ENCODE measurements around the gene CHAMP1. TPM values are rescaled to one million over a fixed set of nuclear protein-coding genes. Genes with fewer than 3 reads are reported as not detected.

CHAMP1 gene
- total and polyA plus RNA-seq, 2 of the 4 experiments (the other 2 are of a cell fraction), result 13.3 to 32.7 TPM

DNA sequence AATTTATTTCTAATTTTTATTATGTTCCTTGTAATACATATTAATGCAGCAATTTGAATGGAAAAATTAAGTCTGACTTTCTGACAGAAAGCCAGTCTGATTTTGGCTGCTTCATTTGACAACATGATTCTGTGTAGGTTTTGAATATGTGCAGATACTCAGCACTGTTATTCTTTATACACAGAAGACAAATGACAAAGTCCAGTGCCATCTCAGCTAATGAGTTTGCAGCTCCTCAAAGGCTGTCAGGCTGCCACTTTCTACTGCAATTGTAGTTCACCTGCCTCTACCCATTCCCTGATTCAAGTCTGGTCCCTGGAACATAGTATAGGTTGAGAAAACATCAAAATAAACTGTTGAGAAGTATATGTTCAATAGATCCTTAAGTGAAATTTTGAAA, 2.9 kb upstream of the CHAMP1 start:
- H3K4me2 ChIP-seq (ENCODE audit: low read depth, low read length), result no peak overlapping the region
- no peak overlapping the region for H4K5ac ChIP-seq (ENCODE audit: low read depth, low read length)
- peaks cover 3% of the 10 kb centered on the region; the same call in 1 of the 2 replicates for H3K9me1 ChIP-seq (ENCODE audit: insufficient read depth, low read length)
- H3K4ac ChIP-seq (ENCODE audit: low read depth, low read length), result no peak overlapping the region
- H3K9ac ChIP-seq (ENCODE audit: low read depth, low read length), result no peak overlapping the region
- H3K79me1 ChIP-seq (ENCODE audit: low read depth in 1 of 2, low read length in 2 of 2), result peaks cover 0 to 2% of the 10 kb centered on the region in 2 experiments; a peak in 1 of 4 replicates
- peaks cover 6% of the 10 kb centered on the region for H3K36me3 ChIP-seq (ENCODE audit: control insufficient read depth, insufficient read depth, low read length)
- H3K18ac ChIP-seq (ENCODE audit: low read depth, low read length), result no peak overlapping the region
- POLR2A ChIA-PET (ENCODE audit: unreplicated experiment), result no interaction called here
- no peak overlapping the region for H2BK15ac ChIP-seq (ENCODE audit: low read depth, low read length)
- intact Hi-C loops (cut with micrococcal nuclease), result no loop called here
- no peak for TF ChIP-seq MXI1 (IDR thresholded peaks at IDR 0.05; ENCODE audit: borderline replicate concordance, low read depth, low read length)
- no peak for TF ChIP-seq NFE2L2 (IDR thresholded peaks at IDR 0.05; ENCODE audit: low read depth, low read length)
- no peak for TF ChIP-seq RAD21 (IDR thresholded peaks at IDR 0.05; ENCODE audit: low read length)
- TF ChIP-seq, protein P1, sequence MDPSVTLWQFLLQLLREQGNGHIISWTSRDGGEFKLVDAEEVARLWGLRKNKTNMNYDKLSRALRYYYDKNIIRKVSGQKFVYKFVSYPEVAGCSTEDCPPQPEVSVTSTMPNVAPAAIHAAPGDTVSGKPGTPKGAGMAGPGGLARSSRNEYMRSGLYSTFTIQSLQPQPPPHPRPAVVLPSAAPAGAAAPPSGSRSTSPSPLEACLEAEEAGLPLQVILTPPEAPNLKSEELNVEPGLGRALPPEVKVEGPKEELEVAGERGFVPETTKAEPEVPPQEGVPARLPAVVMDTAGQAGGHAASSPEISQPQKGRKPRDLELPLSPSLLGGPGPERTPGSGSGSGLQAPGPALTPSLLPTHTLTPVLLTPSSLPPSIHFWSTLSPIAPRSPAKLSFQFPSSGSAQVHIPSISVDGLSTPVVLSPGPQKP (IDR thresholded peaks at IDR 0.05; ENCODE audit: borderline replicate concordance, low read depth, low read length), result no peak
- TF ChIP-seq RFX5 (IDR thresholded peaks at IDR 0.05; ENCODE audit: low read depth, low read length), result no peak
- TF ChIP-seq FOS (IDR thresholded peaks at IDR 0.05; ENCODE audit: low read depth, low read length), result no peak
- TF ChIP-seq, protein P2, sequence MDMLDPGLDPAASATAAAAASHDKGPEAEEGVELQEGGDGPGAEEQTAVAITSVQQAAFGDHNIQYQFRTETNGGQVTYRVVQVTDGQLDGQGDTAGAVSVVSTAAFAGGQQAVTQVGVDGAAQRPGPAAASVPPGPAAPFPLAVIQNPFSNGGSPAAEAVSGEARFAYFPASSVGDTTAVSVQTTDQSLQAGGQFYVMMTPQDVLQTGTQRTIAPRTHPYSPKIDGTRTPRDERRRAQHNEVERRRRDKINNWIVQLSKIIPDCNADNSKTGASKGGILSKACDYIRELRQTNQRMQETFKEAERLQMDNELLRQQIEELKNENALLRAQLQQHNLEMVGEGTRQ (IDR thresholded peaks at IDR 0.05; ENCODE audit: low read depth, low read length), result no peak
- TF ChIP-seq MAFK (IDR thresholded peaks at IDR 0.05; ENCODE audit: low read depth, low read length), result no peak
- TF ChIP-seq RCOR1 (IDR thresholded peaks at IDR 0.05; ENCODE audit: insufficient replicate concordance, low read length), result no peak
- TF ChIP-seq CHD1 (IDR thresholded peaks at IDR 0.05; ENCODE audit: low read depth, low read length), result no peak
- TF ChIP-seq BHLHE40 (IDR thresholded peaks at IDR 0.05; ENCODE audit: low read depth, low read length), result no peak
- no peak for TF ChIP-seq POLR2A (IDR thresholded peaks at IDR 0.05; ENCODE audit: low read depth, low read length)
- TF ChIP-seq, protein P3, sequence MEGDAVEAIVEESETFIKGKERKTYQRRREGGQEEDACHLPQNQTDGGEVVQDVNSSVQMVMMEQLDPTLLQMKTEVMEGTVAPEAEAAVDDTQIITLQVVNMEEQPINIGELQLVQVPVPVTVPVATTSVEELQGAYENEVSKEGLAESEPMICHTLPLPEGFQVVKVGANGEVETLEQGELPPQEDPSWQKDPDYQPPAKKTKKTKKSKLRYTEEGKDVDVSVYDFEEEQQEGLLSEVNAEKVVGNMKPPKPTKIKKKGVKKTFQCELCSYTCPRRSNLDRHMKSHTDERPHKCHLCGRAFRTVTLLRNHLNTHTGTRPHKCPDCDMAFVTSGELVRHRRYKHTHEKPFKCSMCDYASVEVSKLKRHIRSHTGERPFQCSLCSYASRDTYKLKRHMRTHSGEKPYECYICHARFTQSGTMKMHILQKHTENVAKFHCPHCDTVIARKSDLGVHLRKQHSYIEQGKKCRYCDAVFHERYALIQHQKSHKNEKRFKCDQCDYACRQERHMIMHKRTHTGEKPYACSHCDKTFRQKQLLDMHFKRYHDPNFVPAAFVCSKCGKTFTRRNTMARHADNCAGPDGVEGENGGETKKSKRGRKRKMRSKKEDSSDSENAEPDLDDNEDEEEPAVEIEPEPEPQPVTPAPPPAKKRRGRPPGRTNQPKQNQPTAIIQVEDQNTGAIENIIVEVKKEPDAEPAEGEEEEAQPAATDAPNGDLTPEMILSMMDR (conservative IDR thresholded peaks at IDR 0.05; ENCODE audit: low read depth, low read length), result no peak
- in situ Hi-C loops (cut with MboI; ENCODE audit: low sequenced_read_pairs), result no loop called here
- H3K56ac ChIP-seq (ENCODE audit: extremely low read depth, insufficient read depth, low read length), result no peak overlapping the region
- H2BK120ac ChIP-seq (ENCODE audit: low read depth, low read length), result no peak overlapping the region; the same call in 1 of the 2 replicates
- no peak overlapping the region for H2AFZ ChIP-seq (replicated peaks; ENCODE audit: low read length, poor library complexity)
- dilution Hi-C loops (cut with HindIII; ENCODE audit: low sequenced_read_pairs, unreplicated experiment), result no loop called here
- H4K91ac ChIP-seq (ENCODE audit: insufficient read depth, low read depth, low read length), result 0 out of 2 replicates have a peak overlapping the region, but pooled peaks have one; percentile 49
- peak overlapping the region; percentile 22; the same call in 1 of the 2 replicates for H2AK5ac ChIP-seq (ENCODE audit: low read depth, low read length)
- H4K20me1 ChIP-seq (ENCODE audit: insufficient read depth, low read length), result peaks cover 7% of the 10 kb centered on the region; the same call in 1 of the 2 replicates
- no peak overlapping the region for H3K23ac ChIP-seq (ENCODE audit: low read depth, low read length)
- H3K14ac ChIP-seq (replicated peaks; ENCODE audit: low read depth, low read length), result no peak overlapping the region
- DNase-seq (no peak), ATAC-seq (ENCODE audit: low read depth) (no peak)
- H3K27ac ChIP-seq (ENCODE audit: insufficient read depth, low read length), result no peak overlapping the region
- 0 out of 2 replicates have a peak overlapping the region, but pooled peaks have one; percentile 54 for H2BK20ac ChIP-seq (ENCODE audit: low read depth, low read length)
- H3K27me3 ChIP-seq (ENCODE audit: control insufficient read depth, insufficient read depth, low read length), result no peaks in the 10 kb centered on the region
- H3K9me3 ChIP-seq (ENCODE audit: control insufficient read depth, insufficient read depth, low read length), result no peaks in the 10 kb centered on the region
- H3K4me3 ChIP-seq (ENCODE audit: insufficient read depth, low read depth, low read length), result no peak overlapping the region
- no peak overlapping the region for H2AK9ac ChIP-seq (replicated peaks; ENCODE audit: low read depth, low read length, poor library complexity)
- CTCF ChIA-PET, result no interaction called here
- no peak overlapping the region for H4K8ac ChIP-seq (ENCODE audit: low read depth in 2 of 2, low read length in 2 of 2)
- H3K4me1 ChIP-seq (ENCODE audit: control insufficient read depth, insufficient read depth, low read length), result peaks cover 11% of the 10 kb centered on the region
- BruUV-seq (replicated peaks), result no TSS peak
- H2BK5ac ChIP-seq (ENCODE audit: low read depth, low read length, poor library complexity, severe bottlenecking), result no peak overlapping the region

All from IMR-90 (cell line).